Measurements from ENCODE around the gene MEGF6. TPM values are rescaled to one million over a fixed set of nuclear protein-coding genes. Genes with fewer than 3 reads are reported as not detected.

MEGF6 gene
- total and polyA plus RNA-seq, 2 experiments from 2014 or later: 11.6 to 21.9 TPM

DNA sequence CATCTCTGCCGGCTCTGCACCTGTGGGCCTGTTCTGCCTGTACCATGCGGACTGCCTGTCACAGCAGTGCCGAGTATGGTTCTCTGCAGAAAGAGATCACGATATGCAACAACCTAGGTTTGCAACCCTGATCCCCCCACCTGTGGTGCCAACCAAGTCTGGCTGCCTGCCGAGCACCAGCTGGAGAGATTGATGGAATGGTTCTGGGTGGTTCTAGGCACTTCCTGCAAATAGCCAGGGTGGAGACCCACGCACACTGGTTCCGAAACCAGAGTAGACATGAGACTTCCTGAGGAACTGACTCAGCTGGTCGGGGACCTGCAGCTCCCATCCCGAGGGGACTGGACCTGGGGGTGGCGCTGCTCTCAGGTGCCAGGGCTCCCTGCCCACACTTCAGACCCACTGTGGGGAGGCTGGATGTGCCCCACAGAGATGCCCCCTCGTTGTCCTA, 18.9 kb upstream of the MEGF6 start:
- no peak for TF ChIP-seq EZH2 (IDR thresholded peaks at IDR 0.05; ENCODE audit: borderline replicate concordance)
- TF ChIP-seq, protein P1, sequence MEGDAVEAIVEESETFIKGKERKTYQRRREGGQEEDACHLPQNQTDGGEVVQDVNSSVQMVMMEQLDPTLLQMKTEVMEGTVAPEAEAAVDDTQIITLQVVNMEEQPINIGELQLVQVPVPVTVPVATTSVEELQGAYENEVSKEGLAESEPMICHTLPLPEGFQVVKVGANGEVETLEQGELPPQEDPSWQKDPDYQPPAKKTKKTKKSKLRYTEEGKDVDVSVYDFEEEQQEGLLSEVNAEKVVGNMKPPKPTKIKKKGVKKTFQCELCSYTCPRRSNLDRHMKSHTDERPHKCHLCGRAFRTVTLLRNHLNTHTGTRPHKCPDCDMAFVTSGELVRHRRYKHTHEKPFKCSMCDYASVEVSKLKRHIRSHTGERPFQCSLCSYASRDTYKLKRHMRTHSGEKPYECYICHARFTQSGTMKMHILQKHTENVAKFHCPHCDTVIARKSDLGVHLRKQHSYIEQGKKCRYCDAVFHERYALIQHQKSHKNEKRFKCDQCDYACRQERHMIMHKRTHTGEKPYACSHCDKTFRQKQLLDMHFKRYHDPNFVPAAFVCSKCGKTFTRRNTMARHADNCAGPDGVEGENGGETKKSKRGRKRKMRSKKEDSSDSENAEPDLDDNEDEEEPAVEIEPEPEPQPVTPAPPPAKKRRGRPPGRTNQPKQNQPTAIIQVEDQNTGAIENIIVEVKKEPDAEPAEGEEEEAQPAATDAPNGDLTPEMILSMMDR (IDR thresholded peaks at IDR 0.05; ENCODE audit: poor library complexity): no peak
- TF ChIP-seq EZH2phosphoT487 (IDR thresholded peaks at IDR 0.05; ENCODE audit: low read depth, severe bottlenecking, unreplicated experiment): no peak
- Histone ChIP-seq H3K79me2 (peaks cover 11% of the 10 kb centered on the region), H3K27ac (no peak overlapping the region)

DNA sequence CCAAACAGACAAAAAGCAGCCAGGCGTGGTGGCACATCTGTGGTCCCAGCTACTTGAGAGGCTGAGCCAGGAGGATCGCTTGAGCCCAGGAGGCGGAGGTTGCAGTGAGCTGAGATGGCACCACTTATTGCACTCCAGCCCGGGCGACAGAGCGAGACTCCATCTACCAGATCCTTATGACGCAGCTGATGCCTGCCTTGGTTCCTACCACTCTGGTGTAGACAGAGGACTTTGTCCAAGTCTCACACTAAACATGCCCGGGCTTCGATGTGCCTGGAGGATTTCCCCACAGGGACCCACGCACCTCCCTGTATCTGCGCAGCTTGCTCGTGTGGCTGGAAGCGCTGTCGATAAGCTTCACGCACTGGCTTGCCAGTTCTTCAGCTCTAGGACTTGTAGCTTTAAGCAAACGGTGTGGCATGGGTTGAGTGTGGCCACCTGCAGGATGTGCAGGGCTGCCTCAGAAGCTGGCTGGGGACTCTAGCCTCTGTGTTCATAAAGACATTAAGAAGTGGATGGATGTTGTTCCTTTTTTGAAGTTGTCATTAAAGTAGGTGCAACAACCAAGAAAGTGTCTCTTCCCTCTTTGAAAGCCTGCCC, 18.4 kb upstream of the MEGF6 start:
- no peaks in the 10 kb centered on the region for H3K36me3 ChIP-seq (replicated peaks; ENCODE audit: insufficient read depth, low read depth)
- H3K4me2 ChIP-seq: no peak overlapping the region
- H2AFZ ChIP-seq: no peak overlapping the region

More for the DNA sequence above, 18.9 kb upstream of the MEGF6 start:
- Histone ChIP-seq H3K4me2 (no peak overlapping the region), H3K27me3 (no peaks in the 10 kb centered on the region), H2AFZ (no peak overlapping the region), H3K9me2 (replicated peaks; ENCODE audit: insufficient read depth) (no peaks in the 10 kb centered on the region), H3K9me3 (ENCODE audit: low read depth) (no peaks in the 10 kb centered on the region), H3K4me3 (no peak overlapping the region), H3K36me3 (replicated peaks; ENCODE audit: insufficient read depth, low read depth) (no peaks in the 10 kb centered on the region), H4K20me1 (ENCODE audit: insufficient read depth, poor library complexity, severe bottlenecking) (no peaks in the 10 kb centered on the region), H3K4me1 (ENCODE audit: insufficient read depth) (peaks cover 8% of the 10 kb centered on the region)
- no peak for DNase-seq (ENCODE audit: low spot score)
- 95% methylated on average over 10 of the region's 11 CpGs for WGBS (ENCODE audit: low lambda C conversion rate, missing lambda C conversion rate)

DNA sequence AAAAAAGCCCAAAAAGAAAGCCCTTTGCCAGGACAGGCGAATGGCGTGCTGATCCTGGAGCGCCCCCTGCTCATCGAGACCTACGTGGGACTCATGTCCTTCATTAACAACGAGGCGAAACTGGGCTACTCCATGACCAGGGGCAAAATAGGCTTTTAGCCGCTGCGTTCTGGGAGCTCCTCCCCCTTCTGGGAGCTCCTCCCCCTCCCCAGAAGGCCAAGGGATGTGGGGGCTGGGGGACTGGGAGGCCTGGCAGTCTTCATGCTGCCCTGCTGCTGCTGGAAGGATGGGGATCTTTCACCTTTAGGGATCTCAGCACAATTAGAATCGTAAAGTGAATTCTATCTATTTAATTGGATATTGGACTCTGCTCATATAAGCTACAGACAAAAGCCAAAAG, 17.1 kb upstream of the MEGF6 start:
- no peaks in the 10 kb centered on the region for H3K36me3 ChIP-seq (replicated peaks; ENCODE audit: insufficient read depth, low read depth)

More for the DNA sequence above, 18.4 kb upstream of the MEGF6 start:
- peaks cover 11% of the 10 kb centered on the region for H3K79me2 ChIP-seq
- H3K27ac ChIP-seq: no peak overlapping the region
- TF ChIP-seq EZH2phosphoT487 (IDR thresholded peaks at IDR 0.05; ENCODE audit: low read depth, severe bottlenecking, unreplicated experiment) (no peak), EZH2 (IDR thresholded peaks at IDR 0.05; ENCODE audit: borderline replicate concordance) (no peak)
- TF ChIP-seq, protein P1 (IDR thresholded peaks at IDR 0.05; ENCODE audit: poor library complexity): no peak
- WGBS (ENCODE audit: low lambda C conversion rate, missing lambda C conversion rate): 96% methylated on average over 16 of the region's 16 CpGs
- H3K9me2 ChIP-seq (replicated peaks; ENCODE audit: insufficient read depth): no peaks in the 10 kb centered on the region
- H3K9me3 ChIP-seq (ENCODE audit: low read depth): no peaks in the 10 kb centered on the region
- peaks cover 8% of the 10 kb centered on the region for H3K4me1 ChIP-seq (ENCODE audit: insufficient read depth)
- H4K20me1 ChIP-seq (ENCODE audit: insufficient read depth, poor library complexity, severe bottlenecking): no peaks in the 10 kb centered on the region
- H3K27me3 ChIP-seq: no peaks in the 10 kb centered on the region
- DNase-seq (ENCODE audit: low spot score): no peak
- no peak overlapping the region for H3K4me3 ChIP-seq

DNA sequence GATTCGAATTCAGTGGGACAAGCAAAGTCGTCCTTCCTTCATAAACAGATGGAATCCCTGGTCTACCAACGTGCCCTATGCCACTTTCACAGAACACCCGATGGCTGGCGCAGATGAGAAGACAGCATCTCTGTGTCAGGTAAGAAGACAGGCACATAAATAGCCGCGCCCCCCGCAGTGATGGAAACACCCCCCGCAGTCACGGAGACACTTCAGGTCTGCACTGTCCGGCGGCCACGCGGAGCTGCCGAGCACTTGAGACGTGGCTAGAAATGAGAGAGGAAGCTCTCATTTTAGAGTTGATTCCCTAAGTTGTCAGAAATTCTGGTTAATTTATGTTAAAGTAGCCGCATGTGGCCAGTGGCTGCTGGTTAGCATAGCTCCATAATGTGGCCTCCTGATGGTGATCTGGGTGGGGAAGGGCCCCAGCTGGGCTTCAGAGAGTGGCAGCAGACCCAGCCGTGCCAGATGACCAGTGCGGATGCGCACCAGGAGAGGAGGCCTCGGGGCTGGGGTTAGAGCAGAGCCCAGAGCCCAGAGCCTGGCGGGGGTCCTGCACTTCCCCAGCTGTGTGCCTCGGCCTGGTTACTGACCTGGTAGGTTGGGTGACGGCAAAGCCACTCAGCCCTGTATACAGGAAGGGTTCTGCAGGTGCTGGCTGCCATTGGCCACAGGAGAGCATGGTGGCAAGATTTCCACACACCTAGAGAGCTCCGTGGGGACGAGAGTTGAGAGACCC, 16.4 kb upstream of the MEGF6 start:
- Histone ChIP-seq H2AFZ (no peak overlapping the region), H3K36me3 (replicated peaks; ENCODE audit: insufficient read depth, low read depth) (no peaks in the 10 kb centered on the region)

More for the DNA sequence above, 17.1 kb upstream of the MEGF6 start:
- Histone ChIP-seq H3K27ac (no peak overlapping the region), H2AFZ (no peak overlapping the region), H4K20me1 (ENCODE audit: insufficient read depth, poor library complexity, severe bottlenecking) (no peaks in the 10 kb centered on the region), H3K4me2 (no peak overlapping the region), H3K9me2 (replicated peaks; ENCODE audit: insufficient read depth) (no peaks in the 10 kb centered on the region), H3K4me1 (ENCODE audit: insufficient read depth) (peaks cover 8% of the 10 kb centered on the region), H3K79me2 (peaks cover 17% of the 10 kb centered on the region), H3K27me3 (no peaks in the 10 kb centered on the region), H3K9me3 (ENCODE audit: low read depth) (no peaks in the 10 kb centered on the region), H3K4me3 (no peak overlapping the region)
- no peak for DNase-seq (ENCODE audit: low spot score)
- TF ChIP-seq EZH2phosphoT487 (IDR thresholded peaks at IDR 0.05; ENCODE audit: low read depth, severe bottlenecking, unreplicated experiment) (no peak), EZH2 (IDR thresholded peaks at IDR 0.05; ENCODE audit: borderline replicate concordance) (no peak)
- WGBS (ENCODE audit: low lambda C conversion rate, missing lambda C conversion rate): 71% methylated on average over 10 of the region's 10 CpGs

More for the DNA sequence above, 16.4 kb upstream of the MEGF6 start:
- Histone ChIP-seq H3K79me2 (peaks cover 25% of the 10 kb centered on the region), H4K20me1 (ENCODE audit: insufficient read depth, poor library complexity, severe bottlenecking) (no peaks in the 10 kb centered on the region), H3K27ac (no peak overlapping the region), H3K27me3 (no peaks in the 10 kb centered on the region), H3K9me2 (replicated peaks; ENCODE audit: insufficient read depth) (no peaks in the 10 kb centered on the region), H3K4me2 (no peak overlapping the region), H3K9me3 (ENCODE audit: low read depth) (no peaks in the 10 kb centered on the region), H3K4me1 (ENCODE audit: insufficient read depth) (peaks cover 8% of the 10 kb centered on the region), H3K4me3 (no peak overlapping the region)
- 95% methylated on average over 25 of the region's 26 CpGs for WGBS (ENCODE audit: low lambda C conversion rate, missing lambda C conversion rate)
- no peak for DNase-seq (ENCODE audit: low spot score)
- no peak for TF ChIP-seq EZH2 (IDR thresholded peaks at IDR 0.05; ENCODE audit: borderline replicate concordance)
- TF ChIP-seq, protein P1 (IDR thresholded peaks at IDR 0.05; ENCODE audit: poor library complexity): no peak
- TF ChIP-seq EZH2phosphoT487 (IDR thresholded peaks at IDR 0.05; ENCODE audit: low read depth, severe bottlenecking, unreplicated experiment): no peak

Measured in hepatocyte (in vitro differentiated cells).